Karpas-422 (cell line): Measurements from ENCODE around the gene SLC1A4. TPM values are rescaled to one million over a fixed set of nuclear protein-coding genes. Genes with fewer than 3 reads are reported as not detected.
"Not testable (repeated sequence)": the region's sequence is repeated elsewhere in the genome, so short reads cannot be mapped to it uniquely, and the experiment has no call there.

Experiments
- DNase-seq: peaks from one replicate; pipeline ENCODE4 v3.0.0-alpha.2; 2015
- H2AFZ ChIP-seq: fragments of 200-600 bp; sonication (generic); 2 replicates; pipeline ENCODE4 v1.6.1; 2014; ENCODE audit warnings: antibody characterized with exemption, low read length, mixed read lengths
- H3K27ac ChIP-seq: fragments of 200-600 bp; sonication (generic); 2 replicates; pipeline ENCODE4 v1.5.1; 2014; ENCODE audit warnings: mild to moderate bottlenecking, low read length, moderate library complexity
- H3K27me3 ChIP-seq: fragments of 200-600 bp; sonication (generic); 2 replicates; pipeline ENCODE4 v1.6.1; 2014; ENCODE audit warnings: low read length, mixed read lengths
- H3K36me3 ChIP-seq: fragments of 200-600 bp; sonication (generic); 2 replicates; pipeline ENCODE4 v1.6.1; 2014; ENCODE audit warnings: low read length, mixed read lengths; ENCODE audit not compliant: insufficient read depth
- H3K4me1 ChIP-seq: fragments of 200-600 bp; sonication (generic); 2 replicates; pipeline ENCODE4 v1.6.1; 2014; ENCODE audit warnings: mild to moderate bottlenecking, low read length, mixed read lengths
- H3K4me2 ChIP-seq: fragments of 200-600 bp; sonication (generic); 2 replicates; pipeline ENCODE4 v1.6.1; 2014; ENCODE audit warnings: low read length, low read depth, mild to moderate bottlenecking; ENCODE audit not compliant: poor library complexity, severe bottlenecking
- H3K4me3 ChIP-seq: fragments of 200-600 bp; sonication (generic); 2 replicates; pipeline ENCODE4 v1.5.1; 2014; ENCODE audit warnings: mild to moderate bottlenecking, antibody characterized with exemption, low read length, mixed read lengths
- H3K79me2 ChIP-seq: fragments of 200-600 bp; sonication (generic); 2 replicates; pipeline ENCODE4 v1.6.1; 2014; ENCODE audit warnings: mild to moderate bottlenecking, low read length, mixed read lengths
- H3K9ac ChIP-seq: fragments of 200-600 bp; sonication (generic); 2 replicates; pipeline ENCODE4 v1.6.0; 2014; ENCODE audit warnings: low read length
- H3K9me2 ChIP-seq: fragments of 200-600 bp; sonication (generic), shearing (Covaris generic); replicated peaks from 2 replicates; pipeline ENCODE4 v1.6.0; 2014; ENCODE audit warnings: mild to moderate bottlenecking, low read length, moderate library complexity; ENCODE audit not compliant: insufficient read depth
- H3K9me3 ChIP-seq: fragments of 300-700, 200-600 bp; sonication (generic); 2 replicates; pipeline ENCODE4 v1.6.1; 2014; ENCODE audit warnings: low read length, mixed read lengths
- H4K20me1 ChIP-seq: fragments of 200-600 bp; sonication (generic); 2 replicates; pipeline ENCODE4 v1.6.1; 2014; ENCODE audit warnings: mild to moderate bottlenecking, antibody characterized with exemption, low read length, low read depth; ENCODE audit not compliant: insufficient read depth
- total RNA-seq: library from RNA; depleted of rRNA; stranded (reverse); fragments of >200 nt; shearing (Covaris generic); gene quantifications from 2 replicates; pipeline ENCODE4 v1.2.3, GENCODE V29; 2014; ENCODE audit warnings: low replicate concordance

SLC1A4 gene
- total RNA-seq, 1 experiment from 2014 or later: 114 TPM

DNA sequence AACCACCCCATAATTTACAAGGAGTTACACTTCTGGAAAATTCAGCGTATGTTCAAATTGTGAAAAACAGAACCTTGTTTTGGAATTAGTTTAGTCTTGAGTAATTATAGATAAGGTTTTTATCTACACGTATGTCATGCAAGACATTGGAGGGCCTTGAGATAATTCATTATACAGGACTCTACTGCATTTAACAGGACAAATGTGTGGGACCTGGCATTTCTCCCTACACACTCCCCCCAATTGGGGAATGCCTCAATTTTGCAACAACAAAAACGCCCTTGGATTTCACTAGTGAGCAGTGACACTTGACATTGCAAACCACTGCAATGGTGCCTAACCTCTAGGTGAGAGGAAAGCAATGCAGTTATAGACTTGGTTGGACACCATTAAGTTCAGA is 11.4 kb downstream of the SLC1A4 start:
- H3K4me2 ChIP-seq: no peak overlapping the region
- no peak overlapping the region for H3K27ac ChIP-seq
- H3K79me2 ChIP-seq: peaks cover 83% of the 10 kb centered on the region
- H3K9me2 ChIP-seq: no peaks in the 10 kb centered on the region
- H3K36me3 ChIP-seq: peaks cover 74% of the 10 kb centered on the region
- DNase-seq: no peak
- peaks cover 37% of the 10 kb centered on the region for H3K4me1 ChIP-seq
- H3K9me3 ChIP-seq: no peaks in the 10 kb centered on the region
- peaks cover 7% of the 10 kb centered on the region; the same call in 1 of the 2 replicates for H4K20me1 ChIP-seq
- H3K4me3 ChIP-seq: no peak overlapping the region
- no peaks in the 10 kb centered on the region for H3K27me3 ChIP-seq
- no peak overlapping the region for H2AFZ ChIP-seq
- no peak overlapping the region for H3K9ac ChIP-seq

DNA sequence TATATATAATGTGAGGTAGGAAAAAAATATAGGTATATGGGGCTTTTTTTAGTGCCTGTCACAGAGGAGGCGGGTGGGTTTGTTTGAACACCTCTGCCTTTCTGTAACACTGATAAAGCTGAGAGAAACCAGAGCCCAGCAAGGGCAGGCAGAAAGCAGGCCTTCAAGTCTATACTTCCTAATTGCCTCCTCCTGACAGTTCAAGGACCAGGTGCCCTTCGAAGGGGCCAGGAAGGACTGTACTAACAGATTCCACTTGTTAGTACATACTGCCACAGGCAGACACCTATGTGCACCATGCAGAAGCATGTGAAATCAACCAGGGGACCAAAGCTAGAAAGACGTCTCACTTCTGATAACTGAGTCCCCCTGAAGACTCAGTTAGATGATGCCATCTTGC is 13.8 kb downstream of the SLC1A4 start:
- no peak overlapping the region for H3K9ac ChIP-seq
- H4K20me1 ChIP-seq: peaks cover 7% of the 10 kb centered on the region; the same call in 1 of the 2 replicates
- H3K4me3 ChIP-seq: no peak overlapping the region
- H3K4me2 ChIP-seq: no peak overlapping the region
- H2AFZ ChIP-seq: no peak overlapping the region
- DNase-seq: no peak
- H3K27me3 ChIP-seq: no peaks in the 10 kb centered on the region
- H3K27ac ChIP-seq: no peak overlapping the region
- H3K9me2 ChIP-seq: no peaks in the 10 kb centered on the region
- peaks cover 67% of the 10 kb centered on the region for H3K36me3 ChIP-seq
- no peaks in the 10 kb centered on the region for H3K9me3 ChIP-seq
- peaks cover 18% of the 10 kb centered on the region for H3K4me1 ChIP-seq
- H3K79me2 ChIP-seq: peaks cover 69% of the 10 kb centered on the region

DNA sequence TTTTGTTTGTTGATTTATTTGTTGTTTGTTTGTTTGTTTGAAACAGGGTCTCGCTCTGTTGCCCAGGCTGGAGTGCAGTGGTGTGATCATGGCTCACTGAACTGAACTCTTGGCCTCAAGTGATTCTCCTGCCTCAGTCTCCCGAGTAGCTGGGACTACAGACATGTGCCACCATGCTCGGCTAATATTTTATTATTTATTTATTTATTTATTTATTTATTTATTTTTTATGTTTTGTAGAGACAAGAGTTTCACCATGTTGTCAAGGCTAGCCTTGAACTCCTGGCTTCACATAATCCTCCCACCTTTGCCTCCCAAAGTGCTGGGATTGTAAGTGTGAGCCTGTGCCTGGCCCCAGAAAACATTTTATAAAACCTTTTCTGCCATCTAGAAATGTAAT is 15.0 kb downstream of the SLC1A4 start:
- not testable (repeated sequence) for H3K9me2 ChIP-seq, H3K27ac ChIP-seq, DNase-seq, H3K9ac ChIP-seq, H3K4me2 ChIP-seq, H3K4me3 ChIP-seq, H3K27me3 ChIP-seq, H3K4me1 ChIP-seq, H2AFZ ChIP-seq, H3K9me3 ChIP-seq, H4K20me1 ChIP-seq
- peaks cover 67% of the 10 kb centered on the region for H3K79me2 ChIP-seq
- peaks cover 69% of the 10 kb centered on the region for H3K36me3 ChIP-seq

DNA sequence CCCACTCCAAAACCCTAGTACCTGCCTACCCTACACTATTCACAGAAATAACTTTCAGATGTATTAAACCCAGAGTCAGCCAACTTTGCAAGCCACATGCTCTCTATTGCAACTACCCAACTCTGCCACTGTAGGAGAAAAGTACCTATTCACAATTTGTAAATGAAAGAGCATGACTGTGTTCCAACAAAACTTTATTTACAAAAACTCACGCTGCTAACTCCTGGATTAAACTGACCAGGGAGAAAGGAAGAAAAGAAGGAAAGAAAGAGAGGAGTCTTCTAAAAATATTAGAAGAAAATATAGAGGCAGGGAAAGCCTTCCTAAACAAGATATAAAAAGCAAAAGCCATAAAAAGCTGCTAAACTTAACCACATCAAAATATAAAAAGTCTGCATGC is 24.6 kb downstream of the SLC1A4 start:
- Histone ChIP-seq H3K36me3 (peaks cover 76% of the 10 kb centered on the region), H3K4me3 (no peak overlapping the region), H3K4me2 (peak overlapping the region; percentile 34), H3K9me2 (no peaks in the 10 kb centered on the region), H3K79me2 (peaks cover 27% of the 10 kb centered on the region), H3K4me1 (peaks cover 41% of the 10 kb centered on the region), H3K9me3 (no peaks in the 10 kb centered on the region), H2AFZ (no peak overlapping the region), H4K20me1 (no peaks in the 10 kb centered on the region), H3K27ac (peak overlapping the region; percentile 81), H3K27me3 (no peaks in the 10 kb centered on the region), H3K9ac (peak overlapping the region; percentile 18)
- peak; percentile 61 for DNase-seq

DNA sequence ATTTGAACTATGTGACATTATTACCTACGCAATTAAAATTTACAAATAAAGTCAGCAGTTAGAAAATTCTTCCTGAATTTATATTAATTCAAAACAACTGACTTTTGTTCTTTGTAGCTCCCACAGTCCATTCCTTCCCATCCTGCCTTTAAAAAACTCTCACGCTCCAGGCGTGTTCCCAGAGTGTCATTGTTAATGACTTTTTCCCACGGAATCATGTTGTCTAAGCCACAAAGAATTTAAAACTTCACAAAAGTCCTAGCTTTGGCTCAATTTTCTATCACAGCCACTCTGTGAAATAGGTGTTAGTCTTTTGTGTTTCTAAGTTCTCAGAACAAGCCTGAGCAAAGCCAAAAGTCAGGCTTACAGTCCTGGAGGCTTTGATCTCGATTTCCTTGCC is 26.5 kb downstream of the SLC1A4 start:
- no peaks in the 10 kb centered on the region for H3K27me3 ChIP-seq
- H4K20me1 ChIP-seq: no peaks in the 10 kb centered on the region
- H3K9ac ChIP-seq: no peak overlapping the region
- DNase-seq: no peak
- H2AFZ ChIP-seq: no peak overlapping the region
- no peaks in the 10 kb centered on the region for H3K9me2 ChIP-seq
- H3K4me3 ChIP-seq: no peak overlapping the region
- peaks cover 21% of the 10 kb centered on the region for H3K79me2 ChIP-seq
- H3K9me3 ChIP-seq: no peaks in the 10 kb centered on the region
- peaks cover 41% of the 10 kb centered on the region for H3K4me1 ChIP-seq
- H3K4me2 ChIP-seq: no peak overlapping the region
- H3K27ac ChIP-seq: no peak overlapping the region
- H3K36me3 ChIP-seq: peaks cover 84% of the 10 kb centered on the region

DNA sequence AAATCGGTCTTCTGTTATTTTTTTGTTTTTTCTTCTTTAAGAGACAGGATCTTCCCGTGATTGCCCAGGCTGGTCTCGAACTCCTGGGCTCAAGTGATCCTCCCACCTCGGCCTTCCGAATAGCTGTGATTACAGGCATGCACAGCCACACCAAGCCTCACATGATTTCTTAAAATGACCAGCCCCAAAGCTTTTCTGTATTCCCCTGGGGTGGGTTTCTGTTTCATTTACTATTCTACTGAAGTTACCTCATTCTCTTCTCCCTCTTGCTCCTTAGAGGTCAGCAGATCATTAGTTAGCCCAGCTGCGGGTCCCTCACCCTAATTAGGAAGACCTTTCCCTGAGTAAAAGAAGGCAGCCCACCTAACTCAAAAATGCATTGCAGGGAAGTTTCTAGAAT is 27.6 kb downstream of the SLC1A4 start:
- no peak for DNase-seq
- Histone ChIP-seq H3K79me2 (peaks cover 21% of the 10 kb centered on the region), H3K27me3 (no peaks in the 10 kb centered on the region), H2AFZ (no peak overlapping the region), H3K36me3 (peaks cover 89% of the 10 kb centered on the region), H3K9ac (no peak overlapping the region), H4K20me1 (no peaks in the 10 kb centered on the region), H3K9me3 (no peaks in the 10 kb centered on the region), H3K4me2 (no peak overlapping the region), H3K4me1 (peaks cover 41% of the 10 kb centered on the region), H3K27ac (peak overlapping the region; percentile 62), H3K9me2 (no peaks in the 10 kb centered on the region), H3K4me3 (no peak overlapping the region)

DNA sequence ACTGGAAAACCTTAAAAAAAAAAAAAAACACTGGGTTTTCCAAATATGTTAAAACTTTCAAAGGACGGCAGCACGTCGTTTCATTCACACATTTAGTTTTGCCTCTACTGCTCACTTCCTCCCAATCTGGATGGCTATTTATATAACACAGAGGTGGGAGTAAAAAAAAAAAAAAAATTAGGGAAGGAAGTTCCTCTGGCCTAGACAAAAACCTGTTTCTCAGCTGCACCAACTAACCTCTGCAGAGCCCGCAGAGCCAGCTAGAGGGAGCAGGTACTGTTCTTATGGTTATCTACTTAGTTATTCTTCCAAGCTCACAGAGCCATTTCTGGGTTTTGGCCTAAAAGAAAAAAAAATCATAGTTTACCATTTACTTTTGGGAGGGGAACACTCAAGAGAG is 28.1 kb downstream of the SLC1A4 start:
- Histone ChIP-seq H3K79me2 (peaks cover 20% of the 10 kb centered on the region), H3K36me3 (peaks cover 92% of the 10 kb centered on the region), H4K20me1 (no peaks in the 10 kb centered on the region), H3K27ac (peak overlapping the region; percentile 62), H2AFZ (no peak overlapping the region), H3K4me3 (no peak overlapping the region), H3K9me2 (no peaks in the 10 kb centered on the region), H3K9me3 (no peaks in the 10 kb centered on the region), H3K4me2 (no peak overlapping the region), H3K27me3 (no peaks in the 10 kb centered on the region), H3K9ac (no peak overlapping the region), H3K4me1 (peaks cover 38% of the 10 kb centered on the region)
- DNase-seq: peak; percentile 72

DNA sequence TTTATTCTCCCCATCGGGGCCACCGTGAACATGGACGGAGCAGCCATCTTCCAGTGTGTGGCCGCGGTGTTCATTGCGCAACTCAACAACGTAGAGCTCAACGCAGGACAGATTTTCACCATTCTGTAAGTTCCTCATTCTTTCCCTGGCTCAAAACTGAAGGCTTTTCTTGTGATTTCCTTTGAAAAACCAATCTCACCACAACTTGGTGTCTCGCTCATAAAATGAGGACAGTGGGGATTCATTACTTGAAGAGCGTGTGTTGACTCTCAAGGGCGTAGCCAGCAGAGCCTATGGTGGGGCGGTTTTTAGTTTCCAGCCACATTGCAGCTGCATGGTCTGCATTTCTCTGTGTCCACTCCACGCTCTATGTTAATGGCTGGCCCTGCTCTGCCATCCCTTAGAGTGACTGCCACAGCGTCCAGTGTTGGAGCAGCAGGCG is 29.0 kb downstream of the SLC1A4 start:
- H3K9me3 ChIP-seq: no peaks in the 10 kb centered on the region
- peaks cover 95% of the 10 kb centered on the region for H3K36me3 ChIP-seq
- H3K79me2 ChIP-seq: peaks cover 18% of the 10 kb centered on the region
- no peak overlapping the region for H3K4me3 ChIP-seq
- H3K9ac ChIP-seq: no peak overlapping the region
- no peak overlapping the region for H2AFZ ChIP-seq
- no peaks in the 10 kb centered on the region for H4K20me1 ChIP-seq
- peak overlapping the region; percentile 6; the same call in 1 of the 2 replicates for H3K27ac ChIP-seq
- no peak overlapping the region for H3K4me2 ChIP-seq
- H3K9me2 ChIP-seq: no peaks in the 10 kb centered on the region
- no peak for DNase-seq
- peaks cover 34% of the 10 kb centered on the region for H3K4me1 ChIP-seq
- H3K27me3 ChIP-seq: no peaks in the 10 kb centered on the region

DNA sequence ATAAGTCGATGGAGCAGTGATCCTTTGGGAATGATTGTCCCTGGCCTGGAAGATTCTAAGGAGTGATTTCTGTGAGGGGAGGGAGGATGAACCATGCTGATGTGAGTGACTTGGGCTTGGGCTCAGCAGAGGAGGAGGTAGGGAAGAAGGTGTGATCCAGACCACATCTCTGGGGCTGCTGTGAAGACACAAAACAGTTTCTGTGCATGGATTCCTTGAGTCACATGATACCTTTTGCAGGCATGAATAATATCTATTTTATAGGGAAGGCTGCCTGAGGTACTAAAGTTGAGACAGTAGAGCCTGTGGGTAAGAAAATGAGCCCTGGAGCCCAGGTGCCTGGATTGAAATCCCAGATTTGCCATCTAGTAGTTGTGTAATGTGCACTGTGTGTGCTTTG is 29.8 kb downstream of the SLC1A4 start:
- Histone ChIP-seq H3K79me2 (peaks cover 12% of the 10 kb centered on the region; the same call in 1 of the 2 replicates), H3K36me3 (peaks cover 96% of the 10 kb centered on the region), H3K9ac (no peak overlapping the region), H3K9me3 (no peaks in the 10 kb centered on the region), H3K4me2 (no peak overlapping the region), H3K9me2 (no peaks in the 10 kb centered on the region), H3K27ac (peak overlapping the region; percentile 6; the same call in 1 of the 2 replicates), H3K4me3 (no peak overlapping the region), H4K20me1 (no peaks in the 10 kb centered on the region), H2AFZ (no peak overlapping the region), H3K4me1 (peaks cover 34% of the 10 kb centered on the region), H3K27me3 (no peaks in the 10 kb centered on the region)
- no peak for DNase-seq
